H1 (cell line): Measurements from ENCODE around the gene LPP. TPM values are rescaled to one million over a fixed set of nuclear protein-coding genes. Genes with fewer than 3 reads are reported as not detected.

ENCODE experiments used
- CTCF ChIA-PET: fragments of 300-600 bp; sonication (Branson Sonifier 250); formaldehyde crosslinking; loops from one replicate; lab custom pipeline; 2021; ENCODE audit not compliant: partially characterized antibody; lab: Charles Lee
- POLR2A ChIA-PET: fragments of 300-600 bp; sonication (Branson Sonifier 250); formaldehyde crosslinking; loops from one replicate; lab custom pipeline; 2021; ENCODE audit warnings: inconsistent platforms; ENCODE audit not compliant: partially characterized antibody; lab: Charles Lee
- DNase-seq, 2 experiments: peaks; one replicate each; pipeline versions ENCODE4 v3.0.0 to v3.0.0-alpha.2; 2010 to 2022; ENCODE audit warnings: low spot score in 2 of 2, low read depth in 1 of 2, mixed read lengths in 1 of 2
- FAIRE-seq: peaks from 2 replicates; lab custom pipeline; 2011; peaks lifted over from hg19 to GRCh38; lab: Jason Lieb, UNC
- H2AFZ ChIP-seq: 2 replicates; pipeline ENCODE4 v1.8.1; 2012; ENCODE audit warnings: low read length, inconsistent platforms
- H2AK5ac ChIP-seq: 2 replicates; pipeline ENCODE4 v1.6.1; 2013; ENCODE audit warnings: low read depth, low read length
- H2BK120ac ChIP-seq: replicated peaks from 2 replicates; pipeline ENCODE3; 2013; ENCODE audit warnings: low read depth, low read length, inconsistent platforms
- H2BK12ac ChIP-seq: 2 replicates; pipeline ENCODE4 v1.6.1; 2013; ENCODE audit warnings: low read depth, low read length
- H2BK15ac ChIP-seq: 2 replicates; pipeline ENCODE4 v1.6.1; 2013; ENCODE audit warnings: low read length
- H2BK20ac ChIP-seq: 2 replicates; pipeline ENCODE4 v1.6.1; 2013; ENCODE audit warnings: low read length
- H2BK5ac ChIP-seq: 2 replicates; pipeline ENCODE4 v1.6.1; 2013; ENCODE audit warnings: low read depth, low read length
- H3K14ac ChIP-seq: 2 replicates; pipeline ENCODE4 v1.6.1; 2013; ENCODE audit warnings: inconsistent platforms; ENCODE audit not compliant: insufficient read length
- H3K18ac ChIP-seq: 2 replicates; pipeline ENCODE4 v1.6.1; 2013; ENCODE audit warnings: low read length; ENCODE audit errors: extremely low read depth
- H3K23ac ChIP-seq: 2 replicates; pipeline ENCODE4 v1.6.1; 2013; ENCODE audit warnings: inconsistent platforms; ENCODE audit not compliant: insufficient read length
- H3K23me2 ChIP-seq: 2 replicates; pipeline ENCODE4 v1.6.1; 2013; ENCODE audit warnings: low read depth, low read length
- H3K27ac ChIP-seq: 2 replicates; pipeline ENCODE4 v1.6.1; 2011; ENCODE audit warnings: low read depth, low read length, inconsistent platforms
- H3K27me3 ChIP-seq, 4 experiments: replicated peaks in 1 of 4; 1 replicate in 1 of 4; 2 replicates in 3 of 4; pipeline versions ENCODE4 v1.6.1 to v1.8.1; 2011 to 2013; ENCODE audit warnings: low read length in 3 of 4, mild to moderate bottlenecking in 3 of 4, inconsistent platforms in 2 of 4, mixed read lengths in 2 of 4, moderate library complexity in 1 of 4; ENCODE audit not compliant: control insufficient read depth in 3 of 4, insufficient read depth in 3 of 4; ENCODE audit errors: extremely low read depth in 1 of 4
- H3K36me3 ChIP-seq, 4 experiments: 2 replicates each; pipeline versions ENCODE4 v1.6.1 to v1.8.1; 2011 to 2013; ENCODE audit warnings: mild to moderate bottlenecking in 4 of 4, low read length in 3 of 4, moderate library complexity in 2 of 4, control low read depth in 1 of 4, inconsistent platforms in 1 of 4; ENCODE audit not compliant: insufficient read depth in 4 of 4, control insufficient read depth in 2 of 4
- H3K4ac ChIP-seq: replicated peaks from 2 replicates; pipeline ENCODE3; 2013; ENCODE audit warnings: low read length, low read depth, mixed read lengths, inconsistent platforms; ENCODE audit not compliant: insufficient read length
- H3K4me1 ChIP-seq, 4 experiments: replicated peaks in 1 of 4; 1 replicate in 1 of 4; 2 replicates in 3 of 4; pipeline versions ENCODE4 v1.6.1 to v1.8.1; 2011 to 2013; ENCODE audit warnings: low read length in 3 of 4, inconsistent platforms in 2 of 4, mixed read lengths in 1 of 4; ENCODE audit not compliant: insufficient read depth in 4 of 4, control insufficient read depth in 3 of 4
- H3K4me2 ChIP-seq, 2 experiments: 2 replicates each; pipeline versions ENCODE4 v1.6.1 to v1.8.1; 2011 to 2013; ENCODE audit warnings: low read depth in 2 of 2, low read length in 2 of 2, control low read depth in 1 of 2, inconsistent platforms in 1 of 2, mild to moderate bottlenecking in 1 of 2; ENCODE audit not compliant: insufficient read depth in 1 of 2
- H3K4me3 ChIP-seq, 4 experiments: fragments of 200-600, 300-600 bp in 1 of 4; sonication (generic), shearing (Covaris generic), sonication (Bioruptor Twin) in 1 of 4; 2 replicates each; pipeline versions ENCODE4 v1.5.1 to v1.8.1; 2011 to 2016; ENCODE audit warnings: low read length in 4 of 4, low read depth in 3 of 4, control low read depth in 2 of 4, inconsistent platforms in 2 of 4, mild to moderate bottlenecking in 2 of 4, mixed read lengths in 1 of 4, moderate library complexity in 1 of 4; ENCODE audit not compliant: insufficient read depth in 2 of 4; ENCODE audit errors: extremely low read depth in 1 of 4
- H3K56ac ChIP-seq: replicated peaks from 2 replicates; pipeline ENCODE3; 2013; ENCODE audit warnings: low read depth, mild to moderate bottlenecking, mixed read lengths, low read length, inconsistent platforms; ENCODE audit not compliant: insufficient read length
- H3K79me1 ChIP-seq: 2 replicates; pipeline ENCODE4 v1.6.1; 2013; ENCODE audit warnings: low read depth, low read length, control low read depth
- H3K79me2 ChIP-seq, 2 experiments: 2 replicates each; pipeline versions ENCODE4 v1.6.1 to v1.8.1; 2012 to 2013; ENCODE audit warnings: low read length in 2 of 2, mild to moderate bottlenecking in 2 of 2, inconsistent platforms in 1 of 2; ENCODE audit not compliant: insufficient read depth in 2 of 2, control insufficient read depth in 1 of 2
- H3K9ac ChIP-seq, 4 experiments: replicated peaks in 1 of 4; 1 replicate in 1 of 4; 2 replicates in 3 of 4; pipeline versions ENCODE4 v1.6.1 to v1.8.1; 2011 to 2013; ENCODE audit warnings: low read depth in 3 of 4, low read length in 3 of 4, control low read depth in 2 of 4, mild to moderate bottlenecking in 2 of 4, moderate library complexity in 2 of 4, inconsistent platforms in 1 of 4; ENCODE audit errors: extremely low read depth in 1 of 4
- H3K9me3 ChIP-seq, 2 experiments: 2 replicates each; pipeline versions ENCODE4 v1.6.1 to v1.8.1; 2012 to 2013; ENCODE audit warnings: mild to moderate bottlenecking in 2 of 2, moderate library complexity in 2 of 2, control low read depth in 1 of 2, inconsistent platforms in 1 of 2, low read depth in 1 of 2, low read length in 1 of 2, mixed read lengths in 1 of 2; ENCODE audit not compliant: insufficient read depth in 2 of 2
- H4K20me1 ChIP-seq, 2 experiments: replicated peaks in 1 of 2; 2 replicates each; pipeline versions ENCODE3 to v1.8.1; 2011 to 2013; ENCODE audit warnings: inconsistent platforms in 2 of 2, low read length in 2 of 2, mild to moderate bottlenecking in 1 of 2; ENCODE audit not compliant: insufficient read depth in 2 of 2, control insufficient read depth in 1 of 2
- H4K5ac ChIP-seq: 2 replicates; pipeline ENCODE4 v1.6.1; 2013; ENCODE audit warnings: low read length, low read depth, mixed read lengths, inconsistent platforms; ENCODE audit not compliant: insufficient read length
- H4K8ac ChIP-seq: 2 replicates; pipeline ENCODE4 v1.8.0; 2013; ENCODE audit warnings: mild to moderate bottlenecking, moderate library complexity, low read length, inconsistent platforms; ENCODE audit not compliant: insufficient read depth; ENCODE audit errors: extremely low read depth
- H4K91ac ChIP-seq: replicated peaks from 2 replicates; pipeline ENCODE3; 2013; ENCODE audit warnings: low read length, mixed read lengths, inconsistent platforms; ENCODE audit not compliant: insufficient read length
- CEBPB ChIP-seq: IDR thresholded peaks from 2 replicates; pipeline ENCODE4 v1.6.1; 2012; ENCODE audit warnings: low read depth, low read length
- EP300 ChIP-seq, 2 experiments: IDR thresholded peaks; 1 replicate in 1 of 2; 2 replicates in 1 of 2; pipeline ENCODE4 v1.6.1; 2011 to 2012; ENCODE audit warnings: low read depth in 2 of 2, low read length in 2 of 2, mild to moderate bottlenecking in 2 of 2, borderline replicate concordance in 1 of 2, inconsistent platforms in 1 of 2, moderate library complexity in 1 of 2
- GTF2F1 ChIP-seq: IDR thresholded peaks from 2 replicates; pipeline ENCODE4 v1.6.1; 2012; ENCODE audit warnings: low read depth, low read length, improper control_type of control experiment, borderline replicate concordance
- NANOG ChIP-seq: IDR thresholded peaks from 2 replicates; pipeline ENCODE4 v1.6.1; 2011; ENCODE audit warnings: low read length, low read depth, mild to moderate bottlenecking, inconsistent platforms; ENCODE audit not compliant: insufficient read depth, poor library complexity, severe bottlenecking
- WGBS, 2 experiments: shearing (Covaris generic) in 1 of 2; methylation state at CpG; one replicate each; pipeline versions ENCODE4 v1.1.6 to v1.1.7; 2013 to 2015; ENCODE audit warnings: low lambda C conversion rate in 2 of 2, mixed read lengths in 2 of 2, inconsistent platforms in 1 of 2, low coverage in 1 of 2, missing lambda C conversion rate in 1 of 2; ENCODE audit not compliant: insufficient replicate concordance in 2 of 2, insufficient coverage in 1 of 2, insufficient read length in 1 of 2; ENCODE audit errors: extremely low coverage in 1 of 2, missing lambda C conversion rate in 1 of 2; 5-methylcytosine and 5-hydroxymethylcytosine counted together
- polyA plus RNA-seq, 7 experiments: library from polyadenylated mRNA; depleted of rRNA in 3 of 7; stranded (reverse) in 5 of 7; unstranded in 2 of 7; fragments of >200 nt in 5 of 7; fragments of 200-250 nt in 2 of 7; gene quantifications; 1 replicate in 5 of 7; 2 replicates in 1 of 7; 4 replicates in 1 of 7; pipeline versions ENCODE4 v1.2.1 to v1.2.3, GENCODE V29; 2011 to 2013; ENCODE audit warnings: missing spikeins in 2 of 7, mixed read lengths in 2 of 7
- total RNA-seq: library from RNA; stranded (reverse); fragmentation: NEBNext Ultra II Directional; extraction: Animal tissue kit (Norgen Biotek cat#: 25700); gene quantifications from 2 replicates; pipeline ENCODE4 v1.2.1, GENCODE V29; 2021

The LPP gene
- total and polyA plus RNA-seq, 2 of the 8 experiments (the other 6 are each of a cell fraction or from before 2014, with no cell fraction given): 10.0 to 53.3 TPM

- Histone ChIP-seq H4K91ac (no peak overlapping the region), H2BK120ac (no peak overlapping the region), H4K5ac (no peak overlapping the region), H3K27ac (no peak overlapping the region), H2BK12ac (no peak overlapping the region), H3K79me2 (no peaks in the 10 kb centered on the region; a peak in 3 of 4 replicates), H2BK15ac (no peak overlapping the region), H3K56ac (no peak overlapping the region), H3K9ac (no peak overlapping the region), H4K8ac (no peak overlapping the region), H3K4me2 (no peak overlapping the region), H3K23me2 (no peaks in the 10 kb centered on the region), H3K4ac (no peak overlapping the region), H3K18ac (no peak overlapping the region), H3K9me3 (no peaks in the 10 kb centered on the region), H4K20me1 (no peaks in the 10 kb centered on the region), H3K23ac (no peak overlapping the region)
- ChIA-PET POLR2A (no interaction called here), CTCF (interaction anchor here (0.6 to 1.4 kb wide), 4 partner anchors 9 to 1754 kb away, joined by 3 to 6 read pairs (median 4); no protein-coding TSS in a partner anchor)
- WGBS, 2 experiments: 85% methylated on average over 3 of the region's 3 CpGs; no CpG with 5 or more reads in 1 of the 2 experiments
- TF ChIP-seq GTF2F1 (no peak), NANOG (no peak), CEBPB (peak; percentile 69; the same call in 1 of the 2 replicates), EP300 (IDR thresholded peaks at IDR 0.05; ENCODE audit: borderline replicate concordance in 1 of 2, low read depth in 2 of 2, low read length in 2 of 2) (no peak)
- TF ChIP-seq, all 59 proteins: peak for 1
- Histone ChIP-seq H2BK20ac (no peak overlapping the region), H2AFZ (no peak overlapping the region), H3K4me3 (no peak overlapping the region), H3K36me3 (no peaks in the 10 kb centered on the region), H3K14ac (no peak overlapping the region), H2BK5ac (no peak overlapping the region), H3K27me3 (no peaks in the 10 kb centered on the region), H3K4me1 (peaks cover 0 to 13% (median under 1%) of the 10 kb centered on the region in 4 experiments; a peak in 1 of 7 replicates), H3K79me1 (peaks cover 5% of the 10 kb centered on the region; the same call in 1 of the 2 replicates), H2AK5ac (no peak overlapping the region)
- FAIRE-seq (no peak), DNase-seq (no peak)
Measured at GRCh38 chr3:188294113-188294512, 140.2 kb downstream of the LPP start.
